ENCODE results near the gene NELL2.

Gene NELL2

DNA sequence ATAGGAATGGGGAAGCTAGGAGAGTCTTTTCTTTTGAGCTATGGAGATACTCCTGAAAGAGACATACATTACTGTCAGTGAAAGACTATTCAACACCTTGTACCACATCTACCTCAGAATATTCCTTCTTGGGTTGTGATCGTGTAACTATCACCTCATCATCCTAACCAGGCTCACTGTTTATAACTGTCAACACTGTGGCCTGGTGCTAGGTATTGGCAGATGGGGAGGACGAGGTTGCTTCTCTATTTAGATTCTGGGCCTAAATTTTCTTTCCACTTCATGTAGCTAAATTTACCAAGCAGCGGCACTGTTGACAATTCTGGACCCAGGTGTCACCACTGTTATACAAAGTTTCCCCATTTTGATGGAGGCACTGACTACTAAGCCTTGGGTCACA, 354.4 kb downstream of the NELL2 start:
- no peak for DNase-seq

DNA sequence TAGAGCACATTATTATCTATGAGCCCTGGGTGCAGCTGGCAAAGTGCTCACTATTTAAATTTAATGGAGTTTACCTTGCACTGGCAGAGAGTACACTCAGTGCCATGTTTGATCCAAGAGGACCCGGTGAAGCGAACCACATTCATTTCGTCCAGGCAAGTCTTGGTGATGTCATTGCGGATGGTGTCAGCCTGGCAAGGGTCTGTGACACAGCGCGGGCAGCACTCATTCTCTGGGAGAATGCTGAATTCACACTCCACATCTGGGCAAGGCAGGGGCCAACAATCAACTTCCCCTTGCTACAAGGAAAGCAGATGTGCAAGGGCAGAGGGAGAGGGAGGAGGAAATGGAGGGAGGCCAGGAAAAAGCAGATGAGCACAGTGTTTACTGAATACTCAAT, 356.2 kb downstream of the NELL2 start:
- DNase-seq, result no peak

DNA sequence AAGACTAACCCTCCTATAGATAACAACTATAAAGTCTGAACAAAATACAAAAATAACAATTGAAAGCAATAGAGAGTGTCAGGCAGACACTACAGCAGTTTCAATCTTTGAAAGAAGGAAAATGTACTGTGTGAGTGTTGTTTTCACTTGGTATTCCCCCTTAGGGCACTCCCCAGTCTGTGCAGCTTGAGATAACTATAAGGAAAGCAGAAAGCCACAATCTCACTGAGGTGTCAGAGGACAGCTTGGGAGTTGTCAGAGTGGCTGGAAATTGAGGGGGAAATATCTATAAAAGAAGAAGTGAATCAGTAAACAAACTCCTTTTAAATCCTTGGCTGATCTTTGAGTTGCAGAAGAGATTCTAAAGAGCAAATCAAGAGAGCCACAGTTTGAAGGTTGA, 364.8 kb downstream of the NELL2 start:
- DNase-seq, result no peak

DNA sequence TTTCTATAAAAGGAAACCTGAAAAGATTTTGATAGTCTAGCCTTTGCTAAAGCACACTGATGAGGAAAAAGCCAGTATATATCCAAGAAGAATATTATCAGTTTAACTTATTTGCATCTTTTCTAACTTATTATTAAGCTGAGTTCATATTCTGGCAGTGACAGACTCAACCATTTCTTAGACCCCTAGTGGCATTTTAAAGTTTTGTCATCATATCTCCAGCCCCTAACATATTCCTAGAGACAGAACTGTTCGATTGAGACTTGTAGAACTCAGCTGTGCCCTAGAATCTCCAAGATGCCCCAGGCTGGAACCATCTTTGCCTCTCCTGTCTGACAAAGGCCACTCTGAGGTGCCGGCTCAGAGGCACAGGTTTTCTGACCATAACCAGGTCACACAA, 365.6 kb downstream of the NELL2 start:
- no peak for DNase-seq

DNA sequence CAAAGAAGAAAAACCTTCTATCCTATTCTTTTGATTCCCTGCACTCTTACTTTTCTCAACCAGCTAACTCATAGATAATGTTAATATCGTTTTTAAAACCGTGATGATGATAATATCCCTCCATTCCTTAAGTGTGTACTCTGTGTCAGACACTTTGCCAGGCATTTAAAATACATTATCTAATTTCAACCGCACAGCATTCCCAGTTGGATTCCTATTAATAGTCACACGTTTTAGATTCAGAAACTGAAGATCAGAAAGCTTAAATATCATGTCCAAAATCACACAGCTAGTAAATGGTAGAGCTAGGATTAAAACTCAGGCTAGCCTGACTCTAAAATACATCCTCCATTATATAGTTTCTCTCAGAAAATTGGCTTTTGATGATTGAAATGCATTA, 366.0 kb downstream of the NELL2 start:
- DNase-seq, result no peak

DNA sequence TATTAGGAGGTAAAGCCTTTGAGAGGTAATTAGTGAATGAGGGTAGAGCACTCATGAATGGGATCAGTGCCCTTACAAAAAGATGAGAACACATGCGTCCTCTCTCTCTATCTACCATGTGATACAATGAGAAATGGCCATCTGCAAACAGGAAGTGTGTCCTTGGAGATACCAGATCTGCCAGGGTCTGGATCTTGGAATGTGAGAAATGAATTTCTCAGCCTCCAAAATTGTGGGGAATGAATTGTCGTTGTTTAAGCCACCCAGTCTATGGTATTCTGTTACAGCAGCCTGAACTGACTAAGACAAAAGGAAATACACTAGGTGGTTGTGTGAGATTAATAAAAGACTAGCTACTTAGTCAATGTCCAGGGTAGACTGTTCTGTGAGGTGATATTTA, 366.6 kb downstream of the NELL2 start:
- DNase-seq, result no peak

DNA sequence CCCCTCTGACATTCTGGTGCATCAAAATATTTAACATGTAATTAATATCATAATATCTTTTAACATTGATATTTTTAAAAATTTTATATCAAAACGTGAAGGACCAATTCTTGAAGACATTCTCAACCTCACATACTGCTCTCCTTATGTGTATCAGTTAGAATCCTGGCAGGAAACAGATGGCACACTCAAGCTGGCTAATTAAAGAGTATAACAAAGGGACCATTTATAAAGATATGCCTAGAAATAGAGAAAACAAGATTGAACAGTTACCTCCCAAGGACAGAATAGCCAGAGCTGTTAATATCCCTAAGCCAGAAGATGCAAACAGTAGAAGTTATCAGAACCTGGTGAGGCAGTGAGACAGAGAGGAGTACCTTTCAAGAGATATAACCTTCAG, 368.7 kb downstream of the NELL2 start:
- DNase-seq, result no peak

DNA sequence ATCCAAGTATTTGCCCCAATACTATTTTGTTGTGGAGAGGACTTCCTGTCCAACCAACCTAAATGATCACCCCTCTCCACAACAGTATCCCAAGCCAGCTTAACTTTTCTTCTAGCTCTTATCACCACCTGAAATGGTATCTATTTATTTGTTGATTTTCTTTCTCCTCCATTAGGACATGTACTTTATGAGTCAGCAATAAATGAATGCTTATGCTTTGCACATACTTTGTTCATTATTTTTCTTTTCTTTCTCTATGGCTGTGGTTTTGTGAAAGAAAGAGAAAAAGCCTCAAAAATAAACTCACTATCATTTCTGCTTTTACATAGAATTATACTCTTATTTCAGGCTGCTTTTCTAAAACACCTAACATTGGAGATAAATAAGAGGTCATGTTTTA, 371.3 kb downstream of the NELL2 start:
- DNase-seq, result no peak

DNA sequence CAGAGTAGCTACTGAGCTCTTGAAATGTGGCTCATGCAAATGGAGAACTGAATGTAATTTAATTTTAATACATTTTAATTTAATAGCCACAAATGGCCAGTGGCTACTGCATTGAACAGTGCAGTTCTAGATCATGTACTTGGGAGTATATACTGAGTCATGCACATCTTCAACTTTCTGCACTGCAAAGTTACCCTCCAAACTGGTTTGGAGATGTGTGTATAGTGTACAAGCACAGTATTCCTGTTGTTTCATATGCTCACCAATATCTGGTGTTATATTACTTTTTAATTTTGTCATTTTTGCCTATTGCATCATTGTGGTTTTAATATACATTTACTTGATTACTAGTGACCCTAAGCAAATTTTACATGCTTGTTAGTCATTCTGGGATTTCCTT, 372.8 kb downstream of the NELL2 start:
- DNase-seq, result no peak

DNA sequence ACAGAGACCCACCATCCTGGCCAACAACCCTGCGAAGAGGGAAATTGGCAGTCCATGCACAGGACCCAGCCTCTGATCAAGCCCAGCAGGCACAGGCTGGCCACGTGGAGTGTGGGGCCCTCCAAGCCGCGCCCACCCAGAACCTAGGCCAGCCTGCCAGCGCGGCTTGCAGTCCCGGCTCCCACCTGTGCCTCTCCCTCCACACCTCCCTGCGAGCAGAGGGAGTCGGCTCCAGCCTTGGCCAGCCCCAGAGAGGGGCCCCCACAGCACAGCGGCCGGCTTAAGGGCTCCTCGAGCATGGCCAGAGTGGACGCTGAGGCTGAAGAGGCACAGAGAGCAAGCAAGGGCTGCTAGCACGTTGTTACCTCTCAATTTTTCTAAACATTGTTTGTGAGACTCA, 373.4 kb downstream of the NELL2 start:
- no peak for DNase-seq

DNA sequence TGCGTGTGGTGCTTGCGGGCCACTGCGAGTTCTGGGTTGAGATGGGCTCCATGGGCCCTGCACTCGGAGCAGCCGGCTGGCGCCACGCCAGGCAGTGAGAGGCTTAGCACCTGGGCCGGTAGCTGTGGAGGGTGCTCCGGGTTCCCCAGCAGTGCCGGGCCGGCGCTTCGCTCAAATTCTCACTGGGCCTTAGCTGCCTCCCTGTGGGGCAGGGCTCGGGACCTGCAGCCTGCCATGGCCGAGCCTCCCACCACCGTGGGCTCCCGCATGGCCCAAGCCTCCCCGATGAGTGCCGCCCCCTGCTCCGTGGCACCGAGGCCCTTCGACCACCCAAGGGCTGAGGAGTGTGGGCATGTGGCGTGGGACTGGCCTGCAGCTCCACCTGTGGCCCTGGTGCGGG, 375.7 kb downstream of the NELL2 start:
- DNase-seq, result no peak

DNA sequence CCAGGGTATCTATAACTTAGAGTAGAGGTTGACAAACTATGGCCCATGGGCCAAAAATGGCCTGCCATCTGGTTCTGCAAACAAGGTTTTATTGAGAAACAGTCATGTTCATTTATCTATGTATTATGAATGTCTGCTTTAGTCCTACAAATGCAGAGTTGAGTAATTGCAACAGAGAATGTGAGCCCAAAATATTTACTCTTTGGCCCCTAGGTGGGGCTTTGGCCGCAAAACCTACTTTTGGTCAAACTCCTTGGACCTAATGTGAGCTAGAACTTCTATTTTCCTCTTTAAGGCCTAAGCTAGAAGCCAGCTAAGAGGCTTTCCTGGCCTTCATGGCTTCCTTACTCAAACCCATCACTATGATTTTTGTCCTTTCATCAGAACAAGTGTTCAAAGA, 379.1 kb downstream of the NELL2 start:
- no peak for DNase-seq

DNA sequence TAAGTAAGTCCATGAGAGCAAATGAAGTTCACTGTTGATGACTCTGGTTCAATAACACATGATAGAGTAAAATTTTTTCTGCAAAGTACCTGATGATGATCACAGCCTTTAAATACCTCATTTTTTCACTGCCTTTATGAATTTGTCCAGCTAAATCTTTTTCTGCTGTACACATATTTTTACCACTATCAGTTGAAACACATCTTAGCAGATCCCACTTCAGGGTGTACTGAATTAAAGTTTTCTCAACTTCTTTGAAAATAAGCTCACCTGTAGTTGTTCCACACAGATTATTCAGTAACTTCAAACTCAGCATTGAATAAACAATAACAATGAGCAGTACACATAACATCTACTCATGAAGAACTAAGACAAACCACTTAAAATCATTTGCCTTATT, 385.9 kb downstream of the NELL2 start:
- no peak for DNase-seq

DNA sequence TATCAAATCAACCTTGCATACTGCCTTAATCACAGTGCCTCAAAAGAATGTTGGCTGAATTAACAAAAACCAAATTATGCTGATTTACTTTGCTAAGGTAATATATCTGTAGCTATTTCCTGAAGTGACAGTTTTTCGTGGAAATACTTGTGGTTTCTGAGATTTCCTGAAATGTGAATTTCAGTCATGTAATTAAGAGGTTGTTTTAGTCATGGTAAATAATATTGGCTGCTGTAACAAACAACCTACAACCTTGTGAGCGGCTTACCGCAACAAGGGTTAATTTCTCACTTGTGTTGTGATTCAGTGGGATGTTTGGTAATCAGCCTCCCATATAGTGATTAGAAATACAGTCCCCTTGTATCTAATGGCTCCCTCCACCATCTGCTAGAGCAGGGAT, 387.9 kb downstream of the NELL2 start:
- DNase-seq, result no peak

DNA sequence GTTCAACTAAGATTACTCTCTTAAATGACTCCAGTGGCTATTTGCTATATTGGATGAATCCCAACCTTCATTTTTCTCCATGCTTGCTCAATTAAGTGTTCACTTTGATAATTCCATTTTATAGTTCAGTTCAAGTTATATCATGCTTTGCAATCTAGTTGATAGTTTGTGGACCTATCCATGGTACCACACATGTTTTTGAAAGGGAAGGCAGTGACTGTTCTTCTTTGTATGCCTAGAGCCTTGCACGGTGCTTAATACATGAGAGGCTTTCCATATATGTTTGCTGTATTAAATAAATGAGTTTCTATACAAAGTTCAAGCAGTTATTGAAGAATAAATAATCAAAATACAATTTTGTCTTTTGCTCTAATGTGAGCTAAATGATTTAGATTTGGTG, 391.3 kb downstream of the NELL2 start:
- no peak for DNase-seq

DNA sequence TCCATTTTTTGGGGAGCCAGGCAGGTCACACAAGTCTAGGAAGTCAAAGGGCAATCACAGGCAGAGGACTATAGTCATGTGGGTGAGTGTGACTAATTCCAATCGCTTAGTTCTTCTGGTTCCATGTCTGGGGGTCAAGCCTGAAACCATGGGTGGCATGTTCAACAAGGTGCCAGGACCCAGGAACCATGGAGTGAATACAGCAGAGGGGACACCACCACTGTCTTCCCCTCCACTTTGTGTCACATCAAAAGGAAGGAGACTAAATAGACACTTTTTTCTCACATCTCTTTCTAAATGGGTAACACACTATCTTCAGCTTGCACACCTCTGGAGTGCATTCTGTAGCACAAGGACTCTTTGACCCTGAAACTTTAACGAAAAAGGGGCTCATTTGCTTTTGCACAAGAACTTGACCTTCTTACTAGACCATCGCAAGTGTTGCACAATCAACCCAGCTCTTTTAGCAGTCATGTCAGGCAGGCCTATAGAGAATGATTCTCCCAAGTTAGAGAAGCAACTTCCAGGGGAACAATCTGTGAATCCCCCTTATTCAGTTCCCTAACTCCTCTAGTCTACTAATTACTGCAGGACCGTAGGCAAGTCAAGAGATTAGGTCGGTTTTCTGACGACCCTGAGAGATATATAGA, 398.7 kb downstream of the NELL2 start:
- no peak for DNase-seq

DNA sequence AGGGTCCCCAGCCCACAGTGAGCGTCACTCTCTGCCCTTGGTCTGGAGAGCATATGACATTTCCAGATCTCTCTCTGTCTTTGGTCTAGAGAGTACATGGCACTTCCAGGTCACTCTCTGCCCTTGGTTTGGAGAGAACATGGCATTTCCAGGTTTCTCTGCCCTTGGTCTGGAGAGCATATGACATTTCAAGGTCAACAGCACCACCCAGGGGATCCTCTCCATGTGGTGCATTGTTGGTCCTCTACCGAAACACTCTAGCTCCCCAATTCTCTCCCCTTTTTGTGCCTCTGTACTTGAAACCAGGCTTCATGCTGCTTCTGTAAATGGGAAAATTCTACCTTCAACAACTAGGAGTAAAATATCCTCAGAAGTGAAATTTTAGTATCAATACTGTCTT, 399.4 kb downstream of the NELL2 start:
- DNase-seq, result no peak

DNA sequence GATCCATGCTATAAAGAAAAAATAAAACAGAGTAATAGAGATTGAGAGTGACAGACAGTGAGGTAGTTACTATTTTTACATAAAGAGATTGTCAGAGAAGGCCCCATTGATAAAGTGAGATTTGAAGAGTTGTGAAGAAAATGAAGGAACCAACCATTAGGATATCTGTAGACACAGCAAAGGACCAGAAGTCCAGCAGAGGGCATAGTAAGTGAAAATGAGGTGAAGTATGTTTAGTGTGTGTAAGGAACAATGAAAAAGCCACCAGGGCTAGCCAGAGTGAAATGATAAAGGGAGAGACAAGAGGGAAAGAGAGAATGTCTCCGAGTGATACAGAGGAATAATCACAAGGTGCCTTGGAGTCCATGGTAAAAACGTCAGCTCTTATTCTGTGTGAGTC, 411.0 kb downstream of the NELL2 start:
- no peak for DNase-seq

DNA sequence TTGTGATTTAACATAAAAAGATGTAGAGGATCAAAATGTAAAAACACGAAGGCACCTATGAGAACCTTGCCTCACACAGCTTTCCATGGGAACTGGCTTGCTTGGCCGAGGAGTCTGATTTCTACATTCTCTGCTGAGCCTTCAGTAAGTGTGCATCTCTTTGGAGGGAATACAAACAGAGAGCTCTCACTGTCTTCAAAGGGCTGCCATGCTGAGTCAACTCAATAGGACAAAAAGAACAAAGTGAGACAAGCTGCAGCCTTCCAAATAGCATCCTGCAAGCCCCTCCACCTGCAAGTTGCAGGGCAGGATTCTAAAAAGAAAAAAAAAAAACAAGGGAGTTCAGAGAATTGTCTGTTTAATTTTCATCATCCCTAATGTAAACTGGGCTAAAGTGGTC, 411.9 kb downstream of the NELL2 start:
- DNase-seq, result no peak

DNA sequence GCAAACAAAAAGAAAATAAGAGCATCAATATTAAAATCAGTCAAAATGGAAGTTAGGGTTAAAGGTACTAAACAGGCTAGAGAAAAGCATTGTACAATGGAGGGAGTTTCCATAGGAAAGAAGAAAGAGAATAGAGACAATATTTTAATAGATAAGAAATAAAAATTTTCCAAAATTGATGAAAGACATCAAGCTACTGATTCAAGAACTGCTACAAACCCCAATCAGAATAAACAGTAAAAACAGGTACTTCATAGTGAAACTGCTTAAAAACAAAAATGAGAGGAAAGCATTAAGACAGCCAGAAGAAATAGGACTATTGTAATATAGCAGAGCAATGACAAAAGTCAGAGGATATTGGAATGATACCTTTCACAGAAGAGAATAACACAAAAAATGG, 413.4 kb downstream of the NELL2 start:
- DNase-seq, result no peak

DNA sequence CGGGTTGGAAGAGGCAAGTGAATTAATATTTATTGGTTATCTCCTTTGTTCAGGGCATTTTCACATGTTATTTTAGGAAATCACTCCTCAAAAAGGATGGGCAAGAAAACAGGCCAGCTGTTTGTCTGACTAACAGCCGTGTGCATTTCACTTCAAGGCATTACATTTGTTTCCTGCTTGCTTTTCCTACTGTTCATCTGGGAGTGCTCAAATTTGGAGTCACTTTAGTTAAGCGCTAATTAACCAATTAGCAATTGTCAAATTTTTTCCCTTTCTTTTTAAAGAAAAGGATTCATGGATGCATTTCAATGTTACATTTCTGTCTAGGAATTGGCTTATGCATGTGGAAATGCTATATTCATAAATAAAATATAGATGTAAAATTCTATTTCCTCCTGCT, 415.9 kb downstream of the NELL2 start:
- DNase-seq, result no peak

DNA sequence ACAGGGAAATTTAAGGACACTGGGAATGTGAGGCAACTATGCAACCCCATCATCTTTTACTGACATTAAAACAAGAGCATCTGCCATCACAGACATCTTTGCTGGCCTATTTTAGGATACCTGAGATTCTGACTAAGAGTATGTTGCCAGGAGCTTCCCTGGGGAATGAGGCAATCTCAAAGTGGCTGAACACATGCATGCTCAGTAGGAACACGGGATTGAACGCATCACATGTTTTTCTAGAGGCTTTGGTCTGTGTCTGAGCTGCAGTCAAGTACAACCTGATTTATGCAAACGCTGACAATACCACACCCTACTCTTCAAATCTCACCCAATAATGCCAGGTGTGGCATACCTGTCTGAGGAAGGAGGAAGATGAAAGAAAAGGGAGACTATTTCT, 416.5 kb downstream of the NELL2 start:
- DNase-seq, result no peak
